IMR-90 (cell line): ENCODE data around the gene HMX1. TPM values are rescaled to one million over a fixed set of nuclear protein-coding genes. Genes with fewer than 3 reads are reported as not detected.
A peak's percentile ranks its signal among the peaks of the same experiment; 100 is the strongest.

Experiments
- ATAC-seq: fragments of 200-7000 bp; cut with Tn5 transposase; 2 replicates; pipeline ENCODE4 v1.9.1; 2020; ENCODE audit warnings: low read depth, mild to moderate bottlenecking, moderate library complexity
- BruUV-seq: library from RNA; stranded (reverse); fragments of 400-500 nt; replicated peaks from 2 replicates; lab custom pipeline; 2021; lab: Mats Ljungman, UMichigan
- CTCF ChIA-PET: fragments of 300-600 bp; formaldehyde crosslinking; extraction: SDS; loops from one replicate; lab custom pipeline; 2021; ENCODE audit warnings: antibody characterized with exemption; lab: Yijun Ruan, JAX
- POLR2A ChIA-PET: fragments of 300-600 bp; sonication (Branson Sonifier 250); formaldehyde crosslinking; loops from one replicate; lab custom pipeline; 2022; ENCODE audit warnings: antibody characterized with exemption; ENCODE audit not compliant: unreplicated experiment; lab: Charles Lee
- DNase-seq: peaks from one replicate; pipeline ENCODE4 v3.0.0; 2013
- H2AFZ ChIP-seq: replicated peaks from 2 replicates; pipeline ENCODE3; 2013; ENCODE audit warnings: low read length, mild to moderate bottlenecking; ENCODE audit not compliant: poor library complexity
- H2AK5ac ChIP-seq: 2 replicates; pipeline ENCODE4 v1.6.1; 2013; ENCODE audit warnings: low read depth, low read length, inconsistent platforms
- H2AK9ac ChIP-seq: replicated peaks from 2 replicates; pipeline ENCODE3; 2013; ENCODE audit warnings: mild to moderate bottlenecking, low read depth, low read length, moderate library complexity; ENCODE audit not compliant: poor library complexity
- H2BK120ac ChIP-seq: 2 replicates; pipeline ENCODE4 v1.6.1; 2013; ENCODE audit warnings: low read depth, low read length, inconsistent platforms
- H2BK15ac ChIP-seq: 3 replicates; pipeline ENCODE4 v1.6.1; 2013; ENCODE audit warnings: low read depth, low read length, inconsistent platforms
- H2BK20ac ChIP-seq: 2 replicates; pipeline ENCODE4 v1.6.1; 2013; ENCODE audit warnings: low read depth, mild to moderate bottlenecking, inconsistent platforms, low read length, moderate library complexity
- H2BK5ac ChIP-seq: 2 replicates; pipeline ENCODE4 v1.6.1; 2013; ENCODE audit warnings: mild to moderate bottlenecking, low read depth, low read length, inconsistent platforms; ENCODE audit not compliant: poor library complexity, severe bottlenecking
- H3K14ac ChIP-seq: replicated peaks from 2 replicates; pipeline ENCODE4 v1.6.1; 2013; ENCODE audit warnings: low read depth, low read length, inconsistent platforms
- H3K18ac ChIP-seq: 2 replicates; pipeline ENCODE4 v1.6.1; 2013; ENCODE audit warnings: low read depth, low read length, control low read depth
- H3K23ac ChIP-seq: 2 replicates; pipeline ENCODE4 v1.6.1; 2013; ENCODE audit warnings: low read depth, low read length, inconsistent platforms
- H3K27ac ChIP-seq: 2 replicates; pipeline ENCODE4 v1.5.1; 2013; ENCODE audit warnings: mild to moderate bottlenecking, control low read depth, low read length; ENCODE audit not compliant: insufficient read depth
- H3K27me3 ChIP-seq: 2 replicates; pipeline ENCODE4 v1.6.1; 2013; ENCODE audit warnings: low read length; ENCODE audit not compliant: control insufficient read depth, insufficient read depth
- H3K36me3 ChIP-seq: 2 replicates; pipeline ENCODE4 v1.6.1; 2013; ENCODE audit warnings: low read length, mixed read lengths; ENCODE audit not compliant: control insufficient read depth, insufficient read depth
- H3K4ac ChIP-seq: 2 replicates; pipeline ENCODE4 v1.6.1; 2013; ENCODE audit warnings: low read depth, low read length, inconsistent platforms
- H3K4me1 ChIP-seq: 2 replicates; pipeline ENCODE4 v1.6.1; 2013; ENCODE audit warnings: low read length, mixed read lengths; ENCODE audit not compliant: control insufficient read depth, insufficient read depth
- H3K4me2 ChIP-seq: 2 replicates; pipeline ENCODE4 v1.6.1; 2013; ENCODE audit warnings: low read depth, mild to moderate bottlenecking, control low read depth, low read length, moderate library complexity
- H3K4me3 ChIP-seq: 2 replicates; pipeline ENCODE4 v1.5.1; 2013; ENCODE audit warnings: low read depth, mild to moderate bottlenecking, control low read depth, low read length, moderate library complexity; ENCODE audit not compliant: insufficient read depth
- H3K56ac ChIP-seq: 2 replicates; pipeline ENCODE4 v1.6.1; 2013; ENCODE audit warnings: low read length, inconsistent platforms; ENCODE audit not compliant: insufficient read depth; ENCODE audit errors: extremely low read depth
- H3K79me1 ChIP-seq, 2 experiments: 2 replicates each; pipeline ENCODE4 v1.6.1; 2013; ENCODE audit warnings: low read length in 2 of 2, inconsistent platforms in 1 of 2, low read depth in 1 of 2
- H3K9ac ChIP-seq: 2 replicates; pipeline ENCODE4 v1.6.1; 2013; ENCODE audit warnings: low read depth, low read length, control low read depth
- H3K9me1 ChIP-seq: 2 replicates; pipeline ENCODE4 v1.6.1; 2013; ENCODE audit warnings: low read length, inconsistent platforms; ENCODE audit not compliant: insufficient read depth
- H3K9me3 ChIP-seq: 2 replicates; pipeline ENCODE4 v1.6.1; 2013; ENCODE audit warnings: low read length; ENCODE audit not compliant: control insufficient read depth, insufficient read depth
- H4K20me1 ChIP-seq: 2 replicates; pipeline ENCODE4 v1.6.1; 2013; ENCODE audit warnings: low read length, inconsistent platforms; ENCODE audit not compliant: insufficient read depth
- H4K5ac ChIP-seq: 2 replicates; pipeline ENCODE4 v1.6.1; 2013; ENCODE audit warnings: mild to moderate bottlenecking, low read depth, low read length, control low read depth
- H4K8ac ChIP-seq, 2 experiments: 2 replicates each; pipeline ENCODE4 v1.6.1; 2013; ENCODE audit warnings: low read depth in 2 of 2, low read length in 2 of 2, control low read depth in 1 of 2, inconsistent platforms in 1 of 2
- H4K91ac ChIP-seq: 2 replicates; pipeline ENCODE4 v1.6.1; 2013; ENCODE audit warnings: low read depth, low read length, inconsistent platforms; ENCODE audit not compliant: insufficient read depth
- BHLHE40 ChIP-seq: fragments of 150-350 bp; IDR thresholded peaks from 2 replicates; pipeline ENCODE4 v1.6.1; 2016; ENCODE audit warnings: mild to moderate bottlenecking, low read depth, low read length
- CEBPB ChIP-seq: IDR thresholded peaks from 2 replicates; pipeline ENCODE4 v1.6.1; 2012; ENCODE audit warnings: low read depth, low read length, improper control_type of control experiment
- CHD1 ChIP-seq: IDR thresholded peaks from 2 replicates; pipeline ENCODE4 v1.6.1; 2012; ENCODE audit warnings: low read depth, low read length, improper control_type of control experiment
- MAFK ChIP-seq: IDR thresholded peaks from 2 replicates; pipeline ENCODE4 v1.6.1; 2012; ENCODE audit warnings: low read depth, low read length, improper control_type of control experiment
- MXI1 ChIP-seq: IDR thresholded peaks from 2 replicates; pipeline ENCODE4 v1.6.1; 2012; ENCODE audit warnings: low read depth, mild to moderate bottlenecking, low read length, moderate library complexity, borderline replicate concordance
- NFE2L2 ChIP-seq: fragments of 150-350 bp; IDR thresholded peaks from 2 replicates; pipeline ENCODE4 v1.6.1; 2016; ENCODE audit warnings: low read depth, mild to moderate bottlenecking, low read length
- POLR2A ChIP-seq: IDR thresholded peaks from 2 replicates; pipeline ENCODE4 v1.6.1; 2012; ENCODE audit warnings: mild to moderate bottlenecking, low read depth, low read length
- RAD21 ChIP-seq: IDR thresholded peaks from 2 replicates; pipeline ENCODE4 v1.6.1; 2012; ENCODE audit warnings: low read length, improper control_type of control experiment
- RFX5 ChIP-seq: IDR thresholded peaks from 2 replicates; pipeline ENCODE4 v1.8.0; 2012; ENCODE audit warnings: low read depth, mild to moderate bottlenecking, low read length, moderate library complexity
- SMC3 ChIP-seq: fragments of 150-350 bp; IDR thresholded peaks from 2 replicates; pipeline ENCODE4 v1.6.1; 2016; ENCODE audit warnings: low read depth, mild to moderate bottlenecking, antibody characterized with exemption, low read length, moderate library complexity
- WGBS, 2 experiments: methylation state at CpG; one replicate each; pipeline versions ENCODE4 v1.1.5 to v1.1.7; 2013; ENCODE audit warnings: missing lambda C conversion rate in 2 of 2; ENCODE audit not compliant: insufficient read length in 1 of 2; ENCODE audit errors: extremely low coverage in 2 of 2; 5-methylcytosine and 5-hydroxymethylcytosine counted together
- dilution Hi-C: fragments of 300-500 bp; cut with HindIII; formaldehyde crosslinking; loops from one replicate; pipeline ENCODE4 v1.14.3; 2018; ENCODE audit warnings: low sequenced_read_pairs; ENCODE audit not compliant: unreplicated experiment
- in situ Hi-C: fragments of 300-500 bp; cut with MboI; formaldehyde crosslinking; loops from 3 replicates; pipeline ENCODE4 v1.14.3; 2019; ENCODE audit warnings: low sequenced_read_pairs, inconsistent platforms, mixed read lengths
- intact Hi-C: fragments of 100-400 bp; cut with micrococcal nuclease; formaldehyde crosslinking; loops from 2 replicates; pipeline ENCODE4 v1.10.0; 2022
- polyA plus RNA-seq, 3 experiments: library from polyadenylated mRNA; depleted of rRNA; stranded (reverse); fragments of >200 nt; gene quantifications; 2 replicates each; pipeline ENCODE4 v1.2.3, GENCODE V29; 2012; ENCODE audit warnings: low replicate concordance in 1 of 3
- total RNA-seq: library from RNA; depleted of rRNA; stranded (reverse); fragments of >200 nt; gene quantifications from 2 replicates; pipeline ENCODE4 v1.2.3, GENCODE V29; 2012
- TF ChIP-seq, protein P1 (sequence below): fragments of 150-350 bp; IDR thresholded peaks from 2 replicates; pipeline ENCODE4 v1.6.1; 2017; ENCODE audit warnings: mild to moderate bottlenecking, antibody characterized with exemption, low read length, low read depth
- TF ChIP-seq, protein P2 (sequence below): conservative IDR thresholded peaks from 2 replicates; pipeline ENCODE4 v1.5.1; 2012; ENCODE audit warnings: mild to moderate bottlenecking, low read depth, low read length, improper control_type of control experiment

HMX1 gene
- total and polyA plus RNA-seq, 2 of the 4 experiments (the other 2 are of a cell fraction): not detected

DNA sequence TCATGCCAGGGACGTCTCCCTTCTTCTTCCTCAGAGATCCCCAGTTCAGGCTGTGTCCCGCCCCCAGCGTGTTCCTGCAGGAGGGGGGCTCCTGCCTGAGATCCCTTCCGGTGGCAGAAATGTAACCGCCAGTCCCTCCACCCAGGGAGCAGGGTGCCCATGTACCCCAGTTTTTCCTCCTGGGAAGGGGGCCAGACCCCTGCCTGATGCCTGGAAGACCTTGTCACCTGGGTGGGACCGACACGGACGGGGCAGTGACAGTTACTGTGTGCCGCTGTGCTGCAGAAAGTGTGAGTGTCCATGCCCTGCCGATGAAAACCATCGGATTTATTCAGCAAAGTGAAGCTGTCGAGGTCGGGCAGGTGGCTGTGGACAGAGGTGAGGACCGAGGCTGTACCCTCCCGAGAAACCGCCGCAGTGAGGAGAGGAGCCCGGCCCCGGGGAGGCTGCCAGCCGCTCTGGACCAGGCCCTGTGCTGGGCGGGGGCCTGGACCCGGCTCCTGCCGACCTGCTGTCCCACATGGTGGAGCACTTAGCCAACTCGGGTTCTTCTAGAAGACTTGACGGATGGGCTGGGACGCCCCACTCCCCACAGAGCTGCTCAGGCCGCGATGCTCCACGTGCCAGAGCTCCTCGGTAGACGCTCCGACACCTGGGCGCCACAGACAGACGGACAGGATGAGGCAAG is 36.7 kb upstream of the HMX1 start:
- no peak overlapping the region for H3K4me3 ChIP-seq
- no peak overlapping the region for H3K14ac ChIP-seq
- H3K4ac ChIP-seq: no peak overlapping the region
- no peaks in the 10 kb centered on the region for H4K20me1 ChIP-seq
- H3K27me3 ChIP-seq: no peaks in the 10 kb centered on the region
- H2AK9ac ChIP-seq: peak overlapping the region; percentile 55
- in situ Hi-C loops: no loop called here
- no peak for TF ChIP-seq CEBPB
- no peak for TF ChIP-seq BHLHE40
- TF ChIP-seq NFE2L2: no peak
- TF ChIP-seq, protein P1, sequence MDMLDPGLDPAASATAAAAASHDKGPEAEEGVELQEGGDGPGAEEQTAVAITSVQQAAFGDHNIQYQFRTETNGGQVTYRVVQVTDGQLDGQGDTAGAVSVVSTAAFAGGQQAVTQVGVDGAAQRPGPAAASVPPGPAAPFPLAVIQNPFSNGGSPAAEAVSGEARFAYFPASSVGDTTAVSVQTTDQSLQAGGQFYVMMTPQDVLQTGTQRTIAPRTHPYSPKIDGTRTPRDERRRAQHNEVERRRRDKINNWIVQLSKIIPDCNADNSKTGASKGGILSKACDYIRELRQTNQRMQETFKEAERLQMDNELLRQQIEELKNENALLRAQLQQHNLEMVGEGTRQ: no peak
- TF ChIP-seq SMC3: no peak
- TF ChIP-seq POLR2A: no peak
- no peak for TF ChIP-seq RFX5
- TF ChIP-seq, protein P2, sequence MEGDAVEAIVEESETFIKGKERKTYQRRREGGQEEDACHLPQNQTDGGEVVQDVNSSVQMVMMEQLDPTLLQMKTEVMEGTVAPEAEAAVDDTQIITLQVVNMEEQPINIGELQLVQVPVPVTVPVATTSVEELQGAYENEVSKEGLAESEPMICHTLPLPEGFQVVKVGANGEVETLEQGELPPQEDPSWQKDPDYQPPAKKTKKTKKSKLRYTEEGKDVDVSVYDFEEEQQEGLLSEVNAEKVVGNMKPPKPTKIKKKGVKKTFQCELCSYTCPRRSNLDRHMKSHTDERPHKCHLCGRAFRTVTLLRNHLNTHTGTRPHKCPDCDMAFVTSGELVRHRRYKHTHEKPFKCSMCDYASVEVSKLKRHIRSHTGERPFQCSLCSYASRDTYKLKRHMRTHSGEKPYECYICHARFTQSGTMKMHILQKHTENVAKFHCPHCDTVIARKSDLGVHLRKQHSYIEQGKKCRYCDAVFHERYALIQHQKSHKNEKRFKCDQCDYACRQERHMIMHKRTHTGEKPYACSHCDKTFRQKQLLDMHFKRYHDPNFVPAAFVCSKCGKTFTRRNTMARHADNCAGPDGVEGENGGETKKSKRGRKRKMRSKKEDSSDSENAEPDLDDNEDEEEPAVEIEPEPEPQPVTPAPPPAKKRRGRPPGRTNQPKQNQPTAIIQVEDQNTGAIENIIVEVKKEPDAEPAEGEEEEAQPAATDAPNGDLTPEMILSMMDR: no peak
- no peak for TF ChIP-seq CHD1
- no peak for TF ChIP-seq MXI1
- no peak for TF ChIP-seq MAFK
- no peak for TF ChIP-seq RAD21
- H3K36me3 ChIP-seq: no peaks in the 10 kb centered on the region
- dilution Hi-C loops: no loop called here
- ChIA-PET POLR2A (no interaction called here), CTCF (no interaction called here)
- no peak overlapping the region for H3K9ac ChIP-seq
- H3K9me3 ChIP-seq: peaks cover 3% of the 10 kb centered on the region; the same call in 1 of the 2 replicates
- H3K23ac ChIP-seq: no peak overlapping the region
- no peak overlapping the region for H2BK15ac ChIP-seq
- no peak for ATAC-seq
- no peak overlapping the region for H2AFZ ChIP-seq
- H3K56ac ChIP-seq: no peak overlapping the region
- no peaks in the 10 kb centered on the region for H3K4me1 ChIP-seq
- H3K18ac ChIP-seq: no peak overlapping the region
- no peak overlapping the region for H4K5ac ChIP-seq
- DNase-seq: no peak
- no peaks in the 10 kb centered on the region for H3K9me1 ChIP-seq
- 57% methylated on average over 16 of the region's 34 CpGs; no CpG with 5 or more reads in 1 of the 2 experiments for WGBS, 2 experiments
- BruUV-seq: no TSS peak
- no peak overlapping the region for H2BK5ac ChIP-seq
- no peak overlapping the region for H3K4me2 ChIP-seq
- no peak overlapping the region for H2AK5ac ChIP-seq
- H4K91ac ChIP-seq: no peak overlapping the region
- no peak overlapping the region for H4K8ac ChIP-seq
- H2BK120ac ChIP-seq: no peak overlapping the region
- no peaks in the 10 kb centered on the region for H3K79me1 ChIP-seq
- intact Hi-C loops: no loop called here
- no peak overlapping the region for H2BK20ac ChIP-seq
- H3K27ac ChIP-seq: no peak overlapping the region
